HepG2 (cell line): Measurements from ENCODE around the gene SYT8. TPM values are rescaled to one million over a fixed set of nuclear protein-coding genes. Genes with fewer than 3 reads are reported as not detected.
A peak's percentile ranks its signal among the peaks of the same experiment; 100 is the strongest.

ENCODE experiments used
- ARID2 ChIP-seq: sonication (generic); formaldehyde crosslinking; IDR thresholded peaks from 2 replicates; pipeline ENCODE4 v1.8.1; 2022; ENCODE audit warnings: mild to moderate bottlenecking, missing genetic modification reagents, borderline replicate concordance
- CEBPG ChIP-seq: IDR thresholded peaks from 2 replicates; pipeline ENCODE4 v1.6.1; 2016
- DMTF1 ChIP-seq: sonication (generic); formaldehyde crosslinking; IDR thresholded peaks from 2 replicates; pipeline ENCODE4 v1.4.0; 2020; ENCODE audit warnings: mild to moderate bottlenecking, missing genetic modification reagents
- ERF ChIP-seq: IDR thresholded peaks from 2 replicates; pipeline ENCODE4 v1.6.1; 2018; ENCODE audit warnings: missing biosample characterization, missing genetic modification reagents
- HMG20A ChIP-seq: IDR thresholded peaks from 2 replicates; pipeline ENCODE4 v1.6.1; 2016; ENCODE audit warnings: borderline replicate concordance
- KDM5B ChIP-seq: sonication (generic); formaldehyde crosslinking; IDR thresholded peaks from 2 replicates; pipeline ENCODE4 v1.4.0; 2020; ENCODE audit warnings: missing genetic modification reagents, mild to moderate bottlenecking, borderline replicate concordance
- KLF9 ChIP-seq: IDR thresholded peaks from 2 replicates; pipeline ENCODE4 v1.6.1; 2016; ENCODE audit warnings: low read depth
- MEF2D ChIP-seq: sonication (generic); formaldehyde crosslinking; IDR thresholded peaks from 2 replicates; pipeline ENCODE4 v1.5.1; 2020; ENCODE audit warnings: mild to moderate bottlenecking, missing genetic modification reagents
- PATZ1 ChIP-seq: sonication (generic); formaldehyde crosslinking; IDR thresholded peaks from 2 replicates; pipeline ENCODE4 v1.4.0; 2020; ENCODE audit warnings: missing genetic modification reagents
- PITX1 ChIP-seq: sonication (generic); formaldehyde crosslinking; IDR thresholded peaks from 2 replicates; pipeline ENCODE4 v1.5.1; 2020; ENCODE audit warnings: mild to moderate bottlenecking, missing genetic modification reagents
- POGK ChIP-seq: sonication (generic); formaldehyde crosslinking; conservative IDR thresholded peaks from 2 replicates; pipeline ENCODE4 v1.8.0; 2022; ENCODE audit warnings: mild to moderate bottlenecking, moderate library complexity, missing genetic modification reagents
- POGZ ChIP-seq: sonication (generic); formaldehyde crosslinking; IDR thresholded peaks from 2 replicates; pipeline ENCODE4 v1.4.0; 2020; ENCODE audit warnings: mild to moderate bottlenecking, missing genetic modification reagents
- RFXAP ChIP-seq: sonication (generic); formaldehyde crosslinking; IDR thresholded peaks from 2 replicates; pipeline ENCODE4 v1.4.0; 2020; ENCODE audit warnings: missing genetic modification reagents, borderline replicate concordance
- RXRA ChIP-seq: sonication (generic); formaldehyde crosslinking; IDR thresholded peaks from 2 replicates; pipeline ENCODE4 v1.5.1; 2020; ENCODE audit warnings: missing genetic modification reagents
- SOX13 ChIP-seq, 3 experiments: fragments of 450-650 bp in 1 of 3; sonication (generic) in 1 of 3; formaldehyde crosslinking in 1 of 3; IDR thresholded peaks in 2 of 3; conservative IDR thresholded peaks in 1 of 3; 2 replicates each; pipeline versions ENCODE4 v1.5.0 to v1.6.1; 2016 to 2020; ENCODE audit warnings: antibody characterized with exemption in 1 of 3, mild to moderate bottlenecking in 1 of 3, missing compliant biosample characterization in 1 of 3, missing genetic modification reagents in 1 of 3, moderate library complexity in 1 of 3
- SOX5 ChIP-seq: IDR thresholded peaks from 2 replicates; pipeline ENCODE4 v1.6.1; 2016; ENCODE audit warnings: borderline replicate concordance
- TBX2 ChIP-seq: sonication (generic); formaldehyde crosslinking; IDR thresholded peaks from 2 replicates; pipeline ENCODE4 v1.5.0; 2020; ENCODE audit warnings: missing genetic modification reagents, mild to moderate bottlenecking, borderline replicate concordance
- ZBTB38 ChIP-seq: sonication (generic); formaldehyde crosslinking; IDR thresholded peaks from 2 replicates; pipeline ENCODE4 v1.5.1; 2020; ENCODE audit warnings: mild to moderate bottlenecking, missing genetic modification reagents
- ZNF317 ChIP-seq: sonication (generic); formaldehyde crosslinking; IDR thresholded peaks from 2 replicates; pipeline ENCODE4 v1.5.0; 2020; ENCODE audit warnings: mild to moderate bottlenecking, missing genetic modification reagents
- ZNF337 ChIP-seq: sonication (generic); formaldehyde crosslinking; IDR thresholded peaks from 2 replicates; pipeline ENCODE4 v1.5.1; 2020; ENCODE audit warnings: missing genetic modification reagents, low read depth, mild to moderate bottlenecking, borderline replicate concordance
- ZNF343 ChIP-seq: sonication (generic); formaldehyde crosslinking; IDR thresholded peaks from 2 replicates; pipeline ENCODE4 v1.4.0; 2020; ENCODE audit warnings: mild to moderate bottlenecking, missing genetic modification reagents
- ZNF484 ChIP-seq: sonication (generic); formaldehyde crosslinking; IDR thresholded peaks from 2 replicates; pipeline ENCODE4 v1.5.1; 2020; ENCODE audit warnings: mild to moderate bottlenecking, low read depth, missing genetic modification reagents, borderline replicate concordance
- ZNF543 ChIP-seq: sonication (generic); formaldehyde crosslinking; IDR thresholded peaks from 2 replicates; pipeline ENCODE4 v1.4.0; 2020; ENCODE audit warnings: mild to moderate bottlenecking, missing genetic modification reagents
- ZNF547 ChIP-seq: sonication (generic); formaldehyde crosslinking; IDR thresholded peaks from 2 replicates; pipeline ENCODE4 v1.5.1; 2020; ENCODE audit warnings: mild to moderate bottlenecking, missing genetic modification reagents
- polyA plus RNA-seq, 8 experiments: library from polyadenylated mRNA; depleted of rRNA in 3 of 8; stranded (reverse) in 7 of 8; unstranded in 1 of 8; fragments of >200 nt; fragmentation: Illumina TruSeq in 4 of 8; extraction: Trizol in 4 of 8; gene quantifications; 2 replicates each; pipeline versions ENCODE4 v1.2.1 to v1.2.3, GENCODE V29; 2011 to 2016; ENCODE audit warnings: low read depth in 4 of 8, missing spikeins in 1 of 8, mixed read lengths in 1 of 8; ENCODE audit not compliant: insufficient read depth in 1 of 8
- total RNA-seq, 5 experiments: library from RNA; depleted of rRNA; stranded (reverse); fragments of >200 nt; fragmentation: Illumina TruSeq; extraction: Trizol; gene quantifications; 2 replicates each; pipeline ENCODE4 v1.2.3, GENCODE V29; 2016; ENCODE audit warnings: low read depth in 1 of 5

The SYT8 gene
- total and polyA plus RNA-seq, 2 of the 13 experiments (the other 11 are each of a cell fraction or from before 2014, with no cell fraction given), result 0.60 to 2.3 TPM

DNA sequence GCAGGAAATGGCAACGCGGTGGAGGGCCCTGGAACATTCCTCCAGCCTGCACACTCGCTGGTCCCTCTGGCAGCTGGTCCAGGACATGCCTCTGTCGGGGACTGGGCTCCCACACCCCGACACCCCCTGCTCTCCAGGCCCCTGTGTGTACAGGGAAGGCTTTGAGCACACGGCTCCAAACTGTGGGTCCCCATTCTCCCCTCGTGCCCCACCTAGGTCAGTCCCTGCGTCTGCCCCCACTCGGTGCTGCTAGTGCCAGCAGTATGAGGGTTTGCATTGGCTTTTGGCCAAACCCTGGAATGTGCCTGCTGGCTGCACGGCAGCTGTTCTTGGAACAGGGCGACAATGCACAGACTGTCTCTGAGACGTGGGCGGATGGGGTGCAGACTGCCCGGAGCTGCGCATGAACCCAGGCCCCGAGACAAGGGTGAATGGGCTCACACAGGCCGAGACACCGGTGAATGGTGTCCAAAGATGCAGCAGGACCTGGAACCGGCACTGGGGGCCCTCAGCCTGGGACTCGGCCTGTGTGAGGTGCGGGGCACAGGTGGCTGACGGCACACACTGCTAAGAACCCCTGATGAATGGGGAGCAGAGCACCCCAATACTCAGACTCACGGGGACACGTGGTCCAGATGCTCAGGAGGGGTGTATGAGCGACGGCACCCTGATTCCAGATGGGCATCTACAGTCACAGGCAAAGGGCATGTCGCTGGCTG lies 7.5 kb upstream of the SYT8 start (continued):
- TF ChIP-seq ZNF343 (CRISPR knock-in tag), result 0 out of 2 replicates have a peak, but pooled peaks have one; percentile 34
- peak; percentile 15; the same call in 1 of the 2 replicates for TF ChIP-seq ERF
- 0 out of 2 replicates have a peak, but pooled peaks have one; percentile 39 for TF ChIP-seq SOX5 (CRISPR knock-in tag)
- peak; percentile 58; the same call in 1 of the 2 replicates for TF ChIP-seq ARID2 (CRISPR knock-in tag)
- no peak for TF ChIP-seq CEBPG (CRISPR knock-in tag)
- TF ChIP-seq MEF2D (CRISPR knock-in tag), result no peak
- no peak for TF ChIP-seq ZNF484 (CRISPR knock-in tag)
- TF ChIP-seq ZNF547 (CRISPR knock-in tag), result peak; percentile 26; the same call in 1 of the 2 replicates
- no peak for TF ChIP-seq RFXAP (CRISPR knock-in tag)
- peak; percentile 70 for TF ChIP-seq KDM5B (CRISPR knock-in tag)
- TF ChIP-seq PITX1 (CRISPR knock-in tag), result 0 out of 2 replicates have a peak, but pooled peaks have one; percentile 16
- TF ChIP-seq DMTF1 (CRISPR knock-in tag), result no peak
- peak; percentile 35; the same call in 1 of the 2 replicates for TF ChIP-seq ZNF543 (CRISPR knock-in tag)
- TF ChIP-seq HMG20A (CRISPR knock-in tag), result peak; percentile 42; the same call in 1 of the 2 replicates
- no peak for TF ChIP-seq KLF9 (CRISPR knock-in tag)
- TF ChIP-seq POGZ, result peak; percentile 19; the same call in 1 of the 2 replicates
- TF ChIP-seq RXRA (CRISPR knock-in tag), result peak; percentile 61
- no peak for TF ChIP-seq ZNF317 (CRISPR knock-in tag)
- TF ChIP-seq ZNF337 (CRISPR knock-in tag), result peak; percentile 39; the same call in 1 of the 2 replicates
- TF ChIP-seq SOX13 (IDR thresholded peaks at IDR 0.05), result no peak
- TF ChIP-seq SOX13 (CRISPR knock-in tag; conservative IDR thresholded peaks at IDR 0.05 in 1 of 2, IDR thresholded peaks at IDR 0.05 in 1 of 2), result peak in 1 of 2 experiments; percentile 52; a peak in 2 of 4 replicates
- no peak for TF ChIP-seq POGK (CRISPR knock-in tag)
- TF ChIP-seq ZBTB38 (CRISPR knock-in tag), result peak; percentile 26; the same call in 1 of the 2 replicates
- TF ChIP-seq PATZ1 (CRISPR knock-in tag), result peak; percentile 81
- TF ChIP-seq TBX2 (CRISPR knock-in tag), result no peak; the same call in 1 of the 2 replicates
